Keratinocyte (primary cell): Measurements from ENCODE around the gene LMO7. TPM values are rescaled to one million over a fixed set of nuclear protein-coding genes. Genes with fewer than 3 reads are reported as not detected.

Source experiments
- DNase-seq: peaks from one replicate; pipeline ENCODE4 v3.0.0-alpha.2; 2011; ENCODE audit warnings: low read depth, missing footprints, low spot score
- FAIRE-seq: peaks from 2 replicates; lab custom pipeline; 2011; peaks lifted over from hg19 to GRCh38; lab: Jason Lieb, UNC
- H2AFZ ChIP-seq: 2 replicates; pipeline ENCODE4 v1.6.0; 2012; ENCODE audit warnings: low read length, control low read depth, inconsistent platforms; ENCODE audit not compliant: control insufficient read depth
- H3K27ac ChIP-seq: 2 replicates; pipeline ENCODE4 v1.5.1; 2011; ENCODE audit warnings: low read length; ENCODE audit not compliant: control insufficient read depth, insufficient read depth
- H3K27me3 ChIP-seq: 3 replicates; pipeline ENCODE4 v1.6.0; 2011; ENCODE audit warnings: low read length; ENCODE audit not compliant: control insufficient read depth, insufficient read depth; ENCODE audit errors: extremely low read depth
- H3K36me3 ChIP-seq, 2 experiments: 2 replicates in 1 of 2; 3 replicates in 1 of 2; pipeline ENCODE4 v1.5.1; 2011; ENCODE audit warnings: low read length in 2 of 2, mild to moderate bottlenecking in 1 of 2; ENCODE audit not compliant: control insufficient read depth in 2 of 2, insufficient read depth in 2 of 2; ENCODE audit errors: extremely low read depth in 1 of 2
- H3K4me1 ChIP-seq: 3 replicates; pipeline ENCODE4 v1.5.1; 2011; ENCODE audit warnings: low read length; ENCODE audit not compliant: control insufficient read depth, insufficient read depth; ENCODE audit errors: extremely low read depth
- H3K4me2 ChIP-seq: 3 replicates; pipeline ENCODE4 v1.6.0; 2011; ENCODE audit warnings: low read depth, low read length; ENCODE audit not compliant: control insufficient read depth, insufficient read depth; ENCODE audit errors: extremely low read depth
- H3K4me3 ChIP-seq, 3 experiments: fragments of 200-600 bp in 1 of 3; sonication (generic) in 1 of 3; 2 replicates in 2 of 3; 3 replicates in 1 of 3; pipeline ENCODE4 v1.5.1; 2011 to 2016; ENCODE audit warnings: low read length in 3 of 3, mild to moderate bottlenecking in 3 of 3, control low read depth in 2 of 3, inconsistent platforms in 1 of 3, low read depth in 1 of 3, mixed read lengths in 1 of 3, mixed run types in 1 of 3, moderate library complexity in 1 of 3; ENCODE audit not compliant: control insufficient read depth in 2 of 3, insufficient read depth in 2 of 3; ENCODE audit errors: extremely low read depth in 1 of 3
- H3K79me2 ChIP-seq: 2 replicates; pipeline ENCODE4 v1.6.0; 2012; ENCODE audit warnings: low read length; ENCODE audit not compliant: control insufficient read depth, insufficient read depth
- H3K9ac ChIP-seq: 3 replicates; pipeline ENCODE4 v1.6.0; 2011; ENCODE audit warnings: low read length; ENCODE audit not compliant: control insufficient read depth, insufficient read depth; ENCODE audit errors: extremely low read depth
- H3K9me1 ChIP-seq: 3 replicates; pipeline ENCODE4 v1.6.0; 2011; ENCODE audit warnings: low read length; ENCODE audit not compliant: control insufficient read depth, insufficient read depth; ENCODE audit errors: extremely low read depth
- H3K9me3 ChIP-seq: 2 replicates; pipeline ENCODE4 v1.5.1; 2012; ENCODE audit warnings: low read depth, low read length; ENCODE audit not compliant: control insufficient read depth
- H4K20me1 ChIP-seq: 3 replicates; pipeline ENCODE4 v1.6.0; 2011; ENCODE audit warnings: low read length; ENCODE audit not compliant: control insufficient read depth, insufficient read depth; ENCODE audit errors: extremely low read depth
- CTCF ChIP-seq, 3 experiments: IDR thresholded peaks in 1 of 3; conservative IDR thresholded peaks in 1 of 3; optimal IDR thresholded peaks in 1 of 3; 2 replicates in 2 of 3; 3 replicates in 1 of 3; pipeline versions ENCODE3 to v1.5.1; 2011; ENCODE audit warnings: low read length in 3 of 3, mild to moderate bottlenecking in 3 of 3, moderate library complexity in 2 of 3, control low read depth in 1 of 3, inconsistent platforms in 1 of 3; ENCODE audit not compliant: insufficient read depth in 2 of 3; ENCODE audit errors: extremely low read depth in 1 of 3
- EZH2 ChIP-seq: IDR thresholded peaks from one replicate; pipeline ENCODE4 v1.6.1; 2012; ENCODE audit warnings: inconsistent platforms, mild to moderate bottlenecking, low read length, moderate library complexity
- dilution Hi-C: fragments of 300-500 bp; cut with MboI; formaldehyde crosslinking; loops from one replicate; pipeline ENCODE4 v1.7.0; 2020; ENCODE audit warnings: low sequenced_read_pairs; ENCODE audit not compliant: extremely low pct_ligation_motif_present
- polyA plus RNA-seq, 5 experiments: library from polyadenylated mRNA; depleted of rRNA in 3 of 5; stranded (reverse) in 3 of 5; stranded (forward) in 1 of 5; unstranded in 1 of 5; fragments of >200 nt; gene quantifications; 1 replicate in 1 of 5; 2 replicates in 3 of 5; 3 replicates in 1 of 5; pipeline versions ENCODE4 v1.2.1 to v1.2.3, GENCODE V29; 2011 to 2012; ENCODE audit warnings: missing spikeins in 2 of 5, low read depth in 1 of 5, low replicate concordance in 1 of 5

Gene LMO7
- polyA plus RNA-seq, 1 donor (not counting 4 experiments of a cell fraction or from before 2014, with no cell fraction given), result 8.9 TPM

DNA sequence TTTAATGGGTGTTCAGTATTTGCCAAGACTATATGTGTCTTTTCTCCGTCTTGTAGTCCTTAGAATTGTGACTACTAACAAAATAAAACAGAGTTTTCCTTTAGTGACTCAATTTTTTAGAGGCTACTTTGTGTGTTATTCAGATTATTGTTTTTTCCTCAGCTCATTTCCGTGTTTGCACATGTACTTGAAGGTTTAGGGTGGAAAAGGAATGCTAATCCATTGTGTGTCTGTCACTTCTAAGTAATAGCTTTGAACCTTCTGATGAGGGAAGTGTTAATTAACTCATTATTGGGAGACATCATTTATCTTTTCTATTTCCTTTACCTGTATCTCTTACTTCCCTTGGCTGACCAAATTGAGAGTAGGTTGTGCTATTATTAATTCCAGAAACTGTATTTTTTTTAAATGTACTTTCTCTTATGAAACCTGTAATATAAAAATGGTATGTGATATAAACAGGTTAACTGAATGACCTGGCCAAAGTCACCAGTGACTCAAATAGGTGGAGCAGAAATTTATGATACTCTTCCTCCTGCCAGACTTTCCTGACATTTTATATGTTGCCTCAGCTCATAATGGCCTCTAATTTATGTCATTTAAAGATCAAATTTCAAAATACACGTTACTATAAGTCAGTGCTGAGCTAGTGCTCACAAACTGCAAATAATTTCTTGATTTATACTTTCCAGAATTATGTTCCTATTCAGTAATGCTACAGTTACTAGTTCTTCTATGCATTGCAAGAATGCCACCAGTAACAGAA lies 88.8 kb downstream of the LMO7 start:
- Histone ChIP-seq H3K79me2 (no peaks in the 10 kb centered on the region), H3K9me3 (no peaks in the 10 kb centered on the region)

DNA sequence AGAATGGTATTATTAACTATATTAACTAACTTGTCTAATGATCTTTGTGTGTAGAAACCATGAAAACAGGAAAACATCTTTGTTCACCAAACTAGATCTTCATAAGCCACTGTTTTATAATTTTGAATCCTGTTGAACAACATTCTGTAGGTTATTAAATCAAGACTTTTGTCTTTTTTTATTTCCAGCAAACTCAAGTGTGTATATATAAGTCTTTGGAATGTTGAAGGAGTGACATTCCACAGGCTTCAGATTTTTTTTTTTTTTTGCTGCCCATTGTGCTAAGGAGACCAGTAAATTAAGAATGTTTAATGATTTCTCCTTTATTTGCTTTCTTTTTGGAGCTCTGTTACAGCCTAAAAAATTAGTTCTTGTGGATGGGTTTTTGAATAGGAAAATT lies 89.6 kb downstream of the LMO7 start:
- no peak for TF ChIP-seq EZH2
- H3K27me3 ChIP-seq, result no peaks in the 10 kb centered on the region
- no peaks in the 10 kb centered on the region for H3K9me3 ChIP-seq
- no peaks in the 10 kb centered on the region for H4K20me1 ChIP-seq
- DNase-seq (no peak), FAIRE-seq (no peak)
- no peak overlapping the region for H3K27ac ChIP-seq
- H3K9me1 ChIP-seq, result no peaks in the 10 kb centered on the region
- H3K9ac ChIP-seq, result no peak overlapping the region
- H2AFZ ChIP-seq, result no peak overlapping the region
- no peak overlapping the region for H3K4me2 ChIP-seq
- no peak overlapping the region for H3K4me3 ChIP-seq
- dilution Hi-C loops, result no loop called here
- no peaks in the 10 kb centered on the region for H3K79me2 ChIP-seq
- peaks cover 4% of the 10 kb centered on the region for H3K4me1 ChIP-seq
- H3K36me3 ChIP-seq, result no peaks in the 10 kb centered on the region

More for the DNA sequence above, 88.8 kb downstream of the LMO7 start:
- H3K9ac ChIP-seq, result no peak overlapping the region
- peaks cover 4% of the 10 kb centered on the region for H3K4me1 ChIP-seq
- H2AFZ ChIP-seq, result no peak overlapping the region
- DNase-seq (no peak), FAIRE-seq (no peak)
- TF ChIP-seq EZH2, result no peak
- no peak for TF ChIP-seq CTCF (optimal IDR thresholded peaks at IDR 0.05 in 1 of 3, IDR thresholded peaks at IDR 0.05 in 1 of 3, conservative IDR thresholded peaks at IDR 0.05 in 1 of 3; ENCODE audit: extremely low read depth in 1 of 3, insufficient read depth in 2 of 3, low read length in 3 of 3)
- no peaks in the 10 kb centered on the region for H3K27me3 ChIP-seq
- no peak overlapping the region for H3K4me3 ChIP-seq
- dilution Hi-C loops, result no loop called here
- H3K27ac ChIP-seq, result no peak overlapping the region
- no peaks in the 10 kb centered on the region for H3K36me3 ChIP-seq
- H4K20me1 ChIP-seq, result no peaks in the 10 kb centered on the region
- no peaks in the 10 kb centered on the region for H3K9me1 ChIP-seq
- no peak overlapping the region for H3K4me2 ChIP-seq
